GM23338 (cell line): Measurements from ENCODE around the gene ATXN7L1. TPM values are rescaled to one million over a fixed set of nuclear protein-coding genes. Genes with fewer than 3 reads are reported as not detected.

ENCODE experiments used
- ATAC-seq: fragments of 200-7000 bp; cut with Tn5 transposase; 3 replicates; pipeline ENCODE4 v1.9.1; 2020
- DNase-seq: peaks from one replicate; pipeline ENCODE4 v3.0.0-alpha.2; 2015; ENCODE audit warnings: low spot score
- H2AFZ ChIP-seq: fragments of 200-600 bp; sonication (generic); 2 replicates; pipeline ENCODE4 v1.8.0; 2016; ENCODE audit warnings: antibody characterized with exemption, mild to moderate bottlenecking, moderate library complexity
- H3F3A ChIP-seq: fragments of 200-600 bp; sonication (generic); replicated peaks from 2 replicates; pipeline ENCODE4 v1.8.0; 2017; ENCODE audit warnings: antibody characterized with exemption, mixed run types, low read depth
- H3K27ac ChIP-seq: fragments of 200-600 bp; sonication (generic); 2 replicates; pipeline ENCODE4 v1.6.1; 2016; ENCODE audit warnings: low read depth
- H3K27me3 ChIP-seq: fragments of 200-600 bp; sonication (generic); 2 replicates; pipeline ENCODE4 v1.8.0; 2016; ENCODE audit warnings: mild to moderate bottlenecking, mixed run types, moderate library complexity; ENCODE audit not compliant: insufficient read depth
- H3K36me3 ChIP-seq: fragments of 200-600 bp; sonication (generic); 2 replicates; pipeline ENCODE4 v1.8.0; 2016; ENCODE audit warnings: mild to moderate bottlenecking; ENCODE audit not compliant: insufficient read depth
- H3K4me1 ChIP-seq: fragments of 200-600 bp; sonication (generic); 2 replicates; pipeline ENCODE4 v1.8.0; 2016; ENCODE audit warnings: mild to moderate bottlenecking, moderate library complexity; ENCODE audit not compliant: insufficient read depth
- H3K4me2 ChIP-seq: fragments of 200-600 bp; sonication (generic); 2 replicates; pipeline ENCODE4 v1.7.1; 2017; ENCODE audit warnings: mixed run types
- H3K4me3 ChIP-seq: fragments of 200-600 bp; sonication (generic); 2 replicates; pipeline ENCODE4 v1.6.1; 2016; ENCODE audit warnings: mixed run types
- H3K79me2 ChIP-seq: fragments of 200-600 bp; sonication (generic); replicated peaks from 2 replicates; pipeline ENCODE4 v1.8.0; 2017; ENCODE audit warnings: mild to moderate bottlenecking; ENCODE audit not compliant: insufficient read depth
- H3K9me2 ChIP-seq: fragments of 200-600 bp; sonication (generic); 2 replicates; pipeline ENCODE4 v1.8.0; 2017; ENCODE audit not compliant: insufficient read depth
- H4K20me1 ChIP-seq: fragments of 200-600 bp; sonication (generic); replicated peaks from 2 replicates; pipeline ENCODE4 v1.8.0; 2017; ENCODE audit warnings: mild to moderate bottlenecking; ENCODE audit not compliant: insufficient read depth
- H3K27ac Mint-ChIP-seq: 2 replicates; pipeline ENCODE4 v1.8.0; 2020; ENCODE audit warnings: inconsistent platforms, mild to moderate bottlenecking, moderate library complexity, mixed read lengths
- H3K27me3 Mint-ChIP-seq: 3 replicates; pipeline ENCODE4 v1.8.0; 2022; ENCODE audit warnings: low read depth, mild to moderate bottlenecking, moderate library complexity, mixed read lengths, inconsistent platforms; ENCODE audit not compliant: insufficient read depth, poor library complexity
- H3K36me3 Mint-ChIP-seq: 3 replicates; pipeline ENCODE4 v1.8.0; 2021; ENCODE audit warnings: low read depth, mild to moderate bottlenecking, inconsistent platforms, moderate library complexity, mixed read lengths
- H3K4me1 Mint-ChIP-seq: 3 replicates; pipeline ENCODE4 v1.8.0; 2020; ENCODE audit warnings: mild to moderate bottlenecking, inconsistent platforms, mixed read lengths
- H3K4me3 Mint-ChIP-seq: 3 replicates; pipeline ENCODE4 v1.8.0; 2021; ENCODE audit warnings: moderate library complexity, mild to moderate bottlenecking, inconsistent platforms, mixed read lengths
- H3K9me3 Mint-ChIP-seq: 3 replicates; pipeline ENCODE4 v1.8.0; 2020; ENCODE audit warnings: moderate library complexity, mild to moderate bottlenecking, inconsistent platforms, mixed read lengths
- ETS1 ChIP-seq: IDR thresholded peaks from 2 replicates; pipeline ENCODE4 v1.6.1; 2016; ENCODE audit warnings: antibody characterized with exemption
- EZH2 ChIP-seq: fragments of 200-600 bp; sonication (generic); IDR thresholded peaks from one replicate; pipeline ENCODE4 v1.8.0; 2017; ENCODE audit warnings: antibody characterized with exemption, mild to moderate bottlenecking, low read depth; ENCODE audit not compliant: unreplicated experiment
- POLR2AphosphoS5 ChIP-seq: IDR thresholded peaks from 2 replicates; pipeline ENCODE4 v1.6.1; 2016; ENCODE audit warnings: antibody characterized with exemption, low read depth
- STAT1 ChIP-seq: IDR thresholded peaks from one replicate; pipeline ENCODE4 v1.6.1; 2016; ENCODE audit warnings: antibody characterized with exemption; ENCODE audit not compliant: unreplicated experiment
- ZNF331 ChIP-seq: fragments of 250-450 bp; sonication (Bioruptor Pico); IDR thresholded peaks from 2 replicates; pipeline ENCODE4 v1.5.0; 2020; ENCODE audit warnings: low read depth, mild to moderate bottlenecking, moderate library complexity
- ZNF462 ChIP-seq: fragments of 250-450 bp; sonication (Bioruptor Pico); IDR thresholded peaks from 2 replicates; pipeline ENCODE4 v1.5.0; 2020; ENCODE audit warnings: mild to moderate bottlenecking, moderate library complexity
- polyA plus RNA-seq: library from polyadenylated mRNA; unstranded; fragments of >200 nt; fragmentation: Nextera tagmentation; extraction: Ambion mirVana; gene quantifications from 2 replicates; pipeline ENCODE4 v1.2.1, GENCODE V29; 2016
- total RNA-seq: library from RNA; depleted of rRNA; stranded (reverse); fragments of >200 nt; shearing (Covaris generic); gene quantifications from 2 replicates; pipeline ENCODE4 v1.2.3, GENCODE V29; 2014
- TF ChIP-seq, protein P1 (sequence below), 2 experiments: fragments of 200-600 bp in 1 of 2; sonication (generic) in 1 of 2; conservative IDR thresholded peaks; 2 replicates each; pipeline versions ENCODE4 v1.5.1 to v1.6.1; 2016 to 2017; ENCODE audit warnings: antibody characterized with exemption in 2 of 2, low read depth in 2 of 2, mild to moderate bottlenecking in 2 of 2, moderate library complexity in 1 of 2

Gene ATXN7L1
- total and polyA plus RNA-seq, 2 experiments from 2014 or later = 22.8 to 29.8 TPM

- no peak overlapping the region for H3K4me3 ChIP-seq
- TF ChIP-seq EZH2 = no peak
- TF ChIP-seq ETS1 = no peak
- TF ChIP-seq ZNF331 (CRISPR knock-in tag) = no peak
- TF ChIP-seq, protein P1, sequence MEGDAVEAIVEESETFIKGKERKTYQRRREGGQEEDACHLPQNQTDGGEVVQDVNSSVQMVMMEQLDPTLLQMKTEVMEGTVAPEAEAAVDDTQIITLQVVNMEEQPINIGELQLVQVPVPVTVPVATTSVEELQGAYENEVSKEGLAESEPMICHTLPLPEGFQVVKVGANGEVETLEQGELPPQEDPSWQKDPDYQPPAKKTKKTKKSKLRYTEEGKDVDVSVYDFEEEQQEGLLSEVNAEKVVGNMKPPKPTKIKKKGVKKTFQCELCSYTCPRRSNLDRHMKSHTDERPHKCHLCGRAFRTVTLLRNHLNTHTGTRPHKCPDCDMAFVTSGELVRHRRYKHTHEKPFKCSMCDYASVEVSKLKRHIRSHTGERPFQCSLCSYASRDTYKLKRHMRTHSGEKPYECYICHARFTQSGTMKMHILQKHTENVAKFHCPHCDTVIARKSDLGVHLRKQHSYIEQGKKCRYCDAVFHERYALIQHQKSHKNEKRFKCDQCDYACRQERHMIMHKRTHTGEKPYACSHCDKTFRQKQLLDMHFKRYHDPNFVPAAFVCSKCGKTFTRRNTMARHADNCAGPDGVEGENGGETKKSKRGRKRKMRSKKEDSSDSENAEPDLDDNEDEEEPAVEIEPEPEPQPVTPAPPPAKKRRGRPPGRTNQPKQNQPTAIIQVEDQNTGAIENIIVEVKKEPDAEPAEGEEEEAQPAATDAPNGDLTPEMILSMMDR (conservative IDR thresholded peaks at IDR 0.05; ENCODE audit: low read depth in 2 of 2) = peak; percentile 45 to 46
- no peak for TF ChIP-seq ZNF462 (CRISPR knock-in tag)
- TF ChIP-seq POLR2AphosphoS5 = no peak
- no peak for TF ChIP-seq STAT1
- peak; percentile 48 for DNase-seq
- Mint-ChIP-seq H3K27ac (no peak overlapping the region), H3K9me3 (no peaks in the 10 kb centered on the region), H3K36me3 (no peaks in the 10 kb centered on the region), H3K4me1 (peaks cover 27% of the 10 kb centered on the region), H3K4me3 (no peak overlapping the region), H3K27me3 (peaks cover 2% of the 10 kb centered on the region)
- H3K27ac ChIP-seq = no peak overlapping the region
- no peaks in the 10 kb centered on the region for H3K36me3 ChIP-seq
- H3K4me1 ChIP-seq = peaks cover 11% of the 10 kb centered on the region
- H4K20me1 ChIP-seq = no peaks in the 10 kb centered on the region
- H3F3A ChIP-seq = no peaks in the 10 kb centered on the region; the same call in 1 of the 2 replicates
- ATAC-seq = peak; percentile 46
- no peaks in the 10 kb centered on the region for H3K79me2 ChIP-seq
- H3K9me2 ChIP-seq = no peaks in the 10 kb centered on the region
- 0 out of 2 replicates have a peak overlapping the region, but pooled peaks have one; percentile 18 for H3K4me2 ChIP-seq
- no peak overlapping the region for H2AFZ ChIP-seq
- H3K27me3 ChIP-seq = no peaks in the 10 kb centered on the region
Measured at GRCh38 chr7:105594034-105594433, 282.4 kb downstream of the ATXN7L1 start.
